ENCODE measurements around the gene LTBP1. TPM values are rescaled to one million over a fixed set of nuclear protein-coding genes. Genes with fewer than 3 reads are reported as not detected.

Gene LTBP1
- total and polyA plus RNA-seq, 10 of the 15 experiments (the other 5 are each of a cell fraction or from before 2014, with no cell fraction given): 0.01 to 0.28 (median 0.12) TPM; not detected in 2

DNA sequence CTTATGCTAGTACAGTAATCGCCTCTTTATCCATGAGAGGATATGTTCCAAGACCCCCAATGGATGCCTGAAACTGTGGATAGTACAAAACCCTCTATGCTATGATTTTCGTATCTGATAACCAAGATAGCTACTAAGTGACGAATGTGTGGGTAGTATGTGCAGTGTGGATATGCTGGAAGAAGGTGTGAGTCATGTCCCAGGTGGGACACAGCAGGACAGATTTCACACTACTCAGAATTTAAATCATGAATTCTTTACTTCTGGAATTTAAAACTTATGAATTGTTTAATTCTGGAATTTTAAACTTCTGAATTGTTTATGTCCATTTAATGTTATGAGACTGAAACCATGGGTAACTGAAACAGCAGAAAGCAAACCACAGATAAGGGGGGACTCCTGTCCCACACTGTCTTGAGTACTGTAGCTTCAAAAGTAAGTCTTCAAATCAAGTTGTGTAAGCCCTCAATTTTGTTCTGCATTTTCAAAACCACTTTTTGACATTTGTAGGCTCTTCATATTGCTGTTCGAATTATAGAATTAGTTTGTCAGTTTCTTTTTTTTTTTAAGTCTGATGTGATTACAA is 116.0 kb downstream of the LTBP1 start:
- no peak overlapping the region for H3K4me3 ChIP-seq
- WGBS (ENCODE audit: insufficient coverage, insufficient replicate concordance, low lambda C conversion rate, missing lambda C conversion rate): 5% methylated on average over 4 of the region's 4 CpGs
- ChIA-PET POLR2A (no interaction called here), SMC1A (ENCODE audit: uncharacterized antibody, unreplicated experiment) (no interaction called here), CTCF (no interaction called here), RAD21 (ENCODE audit: unreplicated experiment) (no interaction called here)
- no peaks in the 10 kb centered on the region; a peak in 1 of 4 replicates for H3K27me3 ChIP-seq (replicated peaks in 1 of 2; ENCODE audit: control insufficient read depth in 2 of 2, insufficient read depth in 2 of 2, low read length in 1 of 2)
- H3K79me2 ChIP-seq (ENCODE audit: control insufficient read depth, insufficient read depth, low read length): no peaks in the 10 kb centered on the region
- intact Hi-C loops (cut with micrococcal nuclease; ENCODE audit: unreplicated experiment): no loop called here
- no peak overlapping the region for H3K9ac ChIP-seq (ENCODE audit: control insufficient read depth, insufficient read depth, low read length)
- in situ Hi-C loops (cut with MboI): no loop called here
- ATAC-seq (no peak), FAIRE-seq (no peak), DNase-seq (ENCODE audit: low read depth, low spot score) (no peak)
- no peak overlapping the region for H2AFZ ChIP-seq (ENCODE audit: control insufficient read depth, low read depth, low read length)
- no peaks in the 10 kb centered on the region for H3K36me3 ChIP-seq (ENCODE audit: control insufficient read depth in 2 of 2, insufficient read depth in 2 of 2, low read length in 1 of 2)
- BruUV-seq (replicated peaks): no TSS peak
- no peaks in the 10 kb centered on the region for H3K4me1 ChIP-seq (ENCODE audit: control insufficient read depth, insufficient read depth, low read length)
- no peaks in the 10 kb centered on the region for H3K9me3 ChIP-seq (replicated peaks; ENCODE audit: control insufficient read depth, insufficient read depth, low read length)
- TF ChIP-seq ZNF217 (IDR thresholded peaks at IDR 0.05) (no peak), JUND (IDR thresholded peaks at IDR 0.05; ENCODE audit: low read depth, low read length) (no peak), ETV6 (conservative IDR thresholded peaks at IDR 0.05 in 1 of 2, IDR thresholded peaks at IDR 0.05 in 1 of 2; ENCODE audit: borderline replicate concordance in 1 of 2, low read depth in 1 of 2) (no peak), ZNF207 (IDR thresholded peaks at IDR 0.05; ENCODE audit: borderline replicate concordance) (no peak), SIX5 (IDR thresholded peaks at IDR 0.05; ENCODE audit: low read depth, low read length, severe bottlenecking) (no peak), TCF7 (IDR thresholded peaks at IDR 0.05; ENCODE audit: borderline replicate concordance) (no peak), POU2F2 (IDR thresholded peaks at IDR 0.05; ENCODE audit: borderline replicate concordance, low read depth, low read length) (no peak), EGR1 (IDR thresholded peaks at IDR 0.05; ENCODE audit: borderline replicate concordance in 1 of 2, low read depth in 2 of 2, low read length in 2 of 2) (no peak), ZNF274 (IDR thresholded peaks at IDR 0.05; ENCODE audit: insufficient read depth, insufficient read length) (no peak), CBX3 (IDR thresholded peaks at IDR 0.05; ENCODE audit: borderline replicate concordance, low read depth) (no peak)
- TF ChIP-seq, protein P1, sequence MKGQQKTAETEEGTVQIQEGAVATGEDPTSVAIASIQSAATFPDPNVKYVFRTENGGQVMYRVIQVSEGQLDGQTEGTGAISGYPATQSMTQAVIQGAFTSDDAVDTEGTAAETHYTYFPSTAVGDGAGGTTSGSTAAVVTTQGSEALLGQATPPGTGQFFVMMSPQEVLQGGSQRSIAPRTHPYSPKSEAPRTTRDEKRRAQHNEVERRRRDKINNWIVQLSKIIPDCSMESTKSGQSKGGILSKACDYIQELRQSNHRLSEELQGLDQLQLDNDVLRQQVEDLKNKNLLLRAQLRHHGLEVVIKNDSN (IDR thresholded peaks at IDR 0.05; ENCODE audit: borderline replicate concordance, extremely low read length, insufficient read depth, low read depth, low read length): no peak
- TF ChIP-seq, protein P2, sequence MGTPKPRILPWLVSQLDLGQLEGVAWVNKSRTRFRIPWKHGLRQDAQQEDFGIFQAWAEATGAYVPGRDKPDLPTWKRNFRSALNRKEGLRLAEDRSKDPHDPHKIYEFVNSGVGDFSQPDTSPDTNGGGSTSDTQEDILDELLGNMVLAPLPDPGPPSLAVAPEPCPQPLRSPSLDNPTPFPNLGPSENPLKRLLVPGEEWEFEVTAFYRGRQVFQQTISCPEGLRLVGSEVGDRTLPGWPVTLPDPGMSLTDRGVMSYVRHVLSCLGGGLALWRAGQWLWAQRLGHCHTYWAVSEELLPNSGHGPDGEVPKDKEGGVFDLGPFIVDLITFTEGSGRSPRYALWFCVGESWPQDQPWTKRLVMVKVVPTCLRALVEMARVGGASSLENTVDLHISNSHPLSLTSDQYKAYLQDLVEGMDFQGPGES (IDR thresholded peaks at IDR 0.05): no peak
- no peak overlapping the region for H3K27ac ChIP-seq (ENCODE audit: control insufficient read depth, insufficient read depth)
- no peak overlapping the region for H3K4me2 ChIP-seq (ENCODE audit: control insufficient read depth, insufficient read depth)
- no peaks in the 10 kb centered on the region for H4K20me1 ChIP-seq (ENCODE audit: control insufficient read depth, insufficient read depth)

All from GM12878 (cell line).